H1 (cell line): Measurements from ENCODE around the gene DDX41. TPM values are rescaled to one million over a fixed set of nuclear protein-coding genes. Genes with fewer than 3 reads are reported as not detected.
A peak's percentile ranks its signal among the peaks of the same experiment; 100 is the strongest.

ENCODE experiments used
- RAD21 ChIP-seq, 2 experiments: IDR thresholded peaks in 1 of 2; conservative IDR thresholded peaks in 1 of 2; 2 replicates each; pipeline ENCODE4 v1.6.1; 2011; ENCODE audit warnings: low read depth in 2 of 2, low read length in 2 of 2, improper control_type of control experiment in 1 of 2, inconsistent platforms in 1 of 2, mild to moderate bottlenecking in 1 of 2, moderate library complexity in 1 of 2
- polyA plus RNA-seq, 7 experiments: library from polyadenylated mRNA; depleted of rRNA in 3 of 7; stranded (reverse) in 5 of 7; unstranded in 2 of 7; fragments of >200 nt in 5 of 7; fragments of 200-250 nt in 2 of 7; gene quantifications; 1 replicate in 5 of 7; 2 replicates in 1 of 7; 4 replicates in 1 of 7; pipeline versions ENCODE4 v1.2.1 to v1.2.3, GENCODE V29; 2011 to 2013; ENCODE audit warnings: missing spikeins in 2 of 7, mixed read lengths in 2 of 7
- total RNA-seq: library from RNA; stranded (reverse); fragmentation: NEBNext Ultra II Directional; extraction: Animal tissue kit (Norgen Biotek cat#: 25700); gene quantifications from 2 replicates; pipeline ENCODE4 v1.2.1, GENCODE V29; 2021
- TF ChIP-seq, protein P1 (sequence below), 3 experiments: IDR thresholded peaks; 1 replicate in 2 of 3; 2 replicates in 1 of 3; pipeline versions ENCODE4 v1.5.1 to v1.6.1; 2011; ENCODE audit warnings: low read length in 3 of 3, mild to moderate bottlenecking in 3 of 3, inconsistent platforms in 2 of 3, low read depth in 1 of 3, moderate library complexity in 1 of 3; ENCODE audit not compliant: insufficient read depth in 1 of 3; ENCODE audit errors: control extremely low read depth in 1 of 3

Gene DDX41
- total and polyA plus RNA-seq, 2 of the 8 experiments (the other 6 are each of a cell fraction or from before 2014, with no cell fraction given): 102 to 135 TPM

DNA sequence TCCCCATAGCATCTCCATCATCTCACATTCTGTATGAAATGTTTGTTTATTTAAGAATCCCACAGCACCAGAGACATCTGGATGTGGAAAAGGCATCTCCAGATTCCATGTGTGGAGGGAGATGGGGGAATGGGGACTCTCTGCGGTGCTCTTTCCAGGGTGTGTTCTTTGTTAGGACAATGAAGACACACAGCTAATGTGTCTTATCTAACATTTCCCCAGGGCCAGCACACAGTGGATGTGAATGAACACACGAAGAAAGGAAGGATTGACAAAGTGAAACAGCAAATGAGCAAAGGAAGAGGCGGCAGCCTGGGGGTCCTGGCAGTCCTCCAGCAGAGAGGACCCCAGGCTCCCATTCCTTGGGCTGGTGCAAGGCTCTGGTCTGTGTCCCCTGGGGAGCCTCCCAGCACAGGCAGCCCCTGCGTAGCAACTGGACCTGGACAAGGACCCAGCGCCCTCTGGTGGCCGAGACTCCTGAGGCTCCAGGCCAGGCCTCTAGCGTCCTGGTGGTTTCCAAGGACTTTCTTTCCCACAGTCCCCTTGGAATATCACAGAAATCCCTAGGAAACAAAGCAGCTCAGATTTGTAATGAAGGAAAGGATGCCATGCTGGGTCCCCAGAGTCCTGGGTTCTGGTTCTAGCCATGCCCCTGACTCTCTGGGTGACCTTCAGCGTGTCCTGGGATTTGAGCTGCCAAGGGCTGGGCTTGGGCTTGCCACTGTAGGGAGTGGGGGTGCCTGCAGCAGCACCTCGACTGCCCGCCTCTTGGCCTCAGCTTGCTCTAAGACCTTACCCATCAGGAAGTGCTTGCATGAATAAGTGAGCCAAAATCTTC is 15.9 kb downstream of the DDX41 start (continued):
- TF ChIP-seq, protein P1, sequence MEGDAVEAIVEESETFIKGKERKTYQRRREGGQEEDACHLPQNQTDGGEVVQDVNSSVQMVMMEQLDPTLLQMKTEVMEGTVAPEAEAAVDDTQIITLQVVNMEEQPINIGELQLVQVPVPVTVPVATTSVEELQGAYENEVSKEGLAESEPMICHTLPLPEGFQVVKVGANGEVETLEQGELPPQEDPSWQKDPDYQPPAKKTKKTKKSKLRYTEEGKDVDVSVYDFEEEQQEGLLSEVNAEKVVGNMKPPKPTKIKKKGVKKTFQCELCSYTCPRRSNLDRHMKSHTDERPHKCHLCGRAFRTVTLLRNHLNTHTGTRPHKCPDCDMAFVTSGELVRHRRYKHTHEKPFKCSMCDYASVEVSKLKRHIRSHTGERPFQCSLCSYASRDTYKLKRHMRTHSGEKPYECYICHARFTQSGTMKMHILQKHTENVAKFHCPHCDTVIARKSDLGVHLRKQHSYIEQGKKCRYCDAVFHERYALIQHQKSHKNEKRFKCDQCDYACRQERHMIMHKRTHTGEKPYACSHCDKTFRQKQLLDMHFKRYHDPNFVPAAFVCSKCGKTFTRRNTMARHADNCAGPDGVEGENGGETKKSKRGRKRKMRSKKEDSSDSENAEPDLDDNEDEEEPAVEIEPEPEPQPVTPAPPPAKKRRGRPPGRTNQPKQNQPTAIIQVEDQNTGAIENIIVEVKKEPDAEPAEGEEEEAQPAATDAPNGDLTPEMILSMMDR (IDR thresholded peaks at IDR 0.05; ENCODE audit: control extremely low read depth in 1 of 3, insufficient read depth in 1 of 3, low read depth in 1 of 3, low read length in 3 of 3): peak in 2 of 3 experiments; percentile 96 to 97; a peak in 3 of 4 replicates
- TF ChIP-seq RAD21 (IDR thresholded peaks at IDR 0.05 in 1 of 2, conservative IDR thresholded peaks at IDR 0.05 in 1 of 2; ENCODE audit: low read depth in 2 of 2, low read length in 2 of 2): peak; percentile 83 to 90
